Lower leg skin (tissue), 3 donors: ENCODE results near the gene NEDD4L.

Source experiments
- POLR2A ChIP-seq, 2 donors: fragments of 450-650 bp; IDR thresholded peaks; one replicate each; pipeline ENCODE4 v1.6.1; 2016 to 2017; ENCODE audit warnings: antibody characterized with exemption in 2 of 2, mild to moderate bottlenecking in 1 of 2, moderate library complexity in 1 of 2
- TF ChIP-seq, protein P1 (sequence below), 3 donors: fragments of 450-650 bp; IDR thresholded peaks; one replicate each; pipeline ENCODE4 v1.5.1; 2016; ENCODE audit warnings: antibody characterized with exemption in 3 of 3, mild to moderate bottlenecking in 3 of 3, moderate library complexity in 2 of 3

GRCh38 chr18:58350526-58350925, 306.5 kb downstream of the NEDD4L start:
- TF ChIP-seq, protein P1, sequence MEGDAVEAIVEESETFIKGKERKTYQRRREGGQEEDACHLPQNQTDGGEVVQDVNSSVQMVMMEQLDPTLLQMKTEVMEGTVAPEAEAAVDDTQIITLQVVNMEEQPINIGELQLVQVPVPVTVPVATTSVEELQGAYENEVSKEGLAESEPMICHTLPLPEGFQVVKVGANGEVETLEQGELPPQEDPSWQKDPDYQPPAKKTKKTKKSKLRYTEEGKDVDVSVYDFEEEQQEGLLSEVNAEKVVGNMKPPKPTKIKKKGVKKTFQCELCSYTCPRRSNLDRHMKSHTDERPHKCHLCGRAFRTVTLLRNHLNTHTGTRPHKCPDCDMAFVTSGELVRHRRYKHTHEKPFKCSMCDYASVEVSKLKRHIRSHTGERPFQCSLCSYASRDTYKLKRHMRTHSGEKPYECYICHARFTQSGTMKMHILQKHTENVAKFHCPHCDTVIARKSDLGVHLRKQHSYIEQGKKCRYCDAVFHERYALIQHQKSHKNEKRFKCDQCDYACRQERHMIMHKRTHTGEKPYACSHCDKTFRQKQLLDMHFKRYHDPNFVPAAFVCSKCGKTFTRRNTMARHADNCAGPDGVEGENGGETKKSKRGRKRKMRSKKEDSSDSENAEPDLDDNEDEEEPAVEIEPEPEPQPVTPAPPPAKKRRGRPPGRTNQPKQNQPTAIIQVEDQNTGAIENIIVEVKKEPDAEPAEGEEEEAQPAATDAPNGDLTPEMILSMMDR (IDR thresholded peaks at IDR 0.05) = no peak
- no peak for TF ChIP-seq POLR2A (IDR thresholded peaks at IDR 0.05)
